ENCODE results near the gene CPAMD8.
"Not testable (repeated sequence)": the region's sequence is repeated elsewhere in the genome, so short reads cannot be mapped to it uniquely, and the experiment has no call there.

Gene CPAMD8

GRCh38 chr19:16998635-16999194 lies 27.9 kb downstream of the CPAMD8 start:
- DNase-seq (ENCODE audit: low spot score), result no peak

- DNase-seq (ENCODE audit: low spot score), result not testable (repeated sequence)
These were observed 29.6 kb downstream of the CPAMD8 start for GRCh38 chr19:16996838-16997490.

- DNase-seq (ENCODE audit: low spot score), result no peak
These were observed 37.9 kb downstream of the CPAMD8 start for GRCh38 chr19:16988661-16989060.

- no peak for DNase-seq (ENCODE audit: low spot score)
These were observed 41.2 kb downstream of the CPAMD8 start for GRCh38 chr19:16985403-16985802.

- not testable (repeated sequence) for DNase-seq (ENCODE audit: low spot score)
These were observed 44.0 kb downstream of the CPAMD8 start for GRCh38 chr19:16982586-16982985.

- DNase-seq (ENCODE audit: low spot score), result no peak
These were observed 47.5 kb downstream of the CPAMD8 start for GRCh38 chr19:16978839-16979802.

GRCh38 chr19:16978156-16978555 lies 48.5 kb downstream of the CPAMD8 start:
- no peak for DNase-seq (ENCODE audit: low spot score)

- no peak for DNase-seq (ENCODE audit: low spot score)
These were observed 49.3 kb downstream of the CPAMD8 start for GRCh38 chr19:16977306-16977705.

- DNase-seq (ENCODE audit: low spot score), result no peak
These were observed 50.2 kb downstream of the CPAMD8 start for GRCh38 chr19:16976446-16976845.

- no peak for DNase-seq (ENCODE audit: low spot score)
These were observed 55.8 kb downstream of the CPAMD8 start for GRCh38 chr19:16970821-16971220.

GRCh38 chr19:16969135-16969534 lies 57.5 kb downstream of the CPAMD8 start:
- no peak for DNase-seq (ENCODE audit: low spot score)

- DNase-seq (ENCODE audit: low spot score), result not testable (repeated sequence)
These were observed 65.4 kb downstream of the CPAMD8 start for GRCh38 chr19:16960996-16961822.

GRCh38 chr19:16958277-16958676 lies 68.3 kb downstream of the CPAMD8 start:
- DNase-seq (ENCODE audit: low spot score), result not testable (repeated sequence)

GRCh38 chr19:16957855-16958254 lies 68.8 kb downstream of the CPAMD8 start:
- no peak for DNase-seq (ENCODE audit: low spot score)

- DNase-seq (ENCODE audit: low spot score), result no peak
These were observed 69.4 kb downstream of the CPAMD8 start for GRCh38 chr19:16957151-16957701.

GRCh38 chr19:16955161-16955560 lies 71.4 kb downstream of the CPAMD8 start:
- no peak for DNase-seq (ENCODE audit: low spot score)

- no peak for DNase-seq (ENCODE audit: low spot score)
These were observed 74.6 kb downstream of the CPAMD8 start for GRCh38 chr19:16952046-16952445.

GRCh38 chr19:16951529-16951928 lies 75.1 kb downstream of the CPAMD8 start:
- no peak for DNase-seq (ENCODE audit: low spot score)

GRCh38 chr19:16949496-16950023 lies 77.0 kb downstream of the CPAMD8 start:
- DNase-seq (ENCODE audit: low spot score), result no peak

- no peak for DNase-seq (ENCODE audit: low spot score)
These were observed 79.4 kb downstream of the CPAMD8 start for GRCh38 chr19:16946951-16947940.

All from COLO829 (cell line).